ENCODE results near the gene SMAD2. TPM values are rescaled to one million over a fixed set of nuclear protein-coding genes. Genes with fewer than 3 reads are reported as not detected.

SMAD2 gene
- total RNA-seq, 1 experiment from 2014 or later = 97.0 TPM

- CTCF ChIA-PET = no interaction called here
- Histone ChIP-seq H3K27me3 (ENCODE audit: insufficient read depth, low read depth) (no peaks in the 10 kb centered on the region), H2AFZ (peak overlapping the region; percentile 75; the same call in 1 of the 2 replicates), H3K27ac (peak overlapping the region; percentile 92), H3K36me3 (ENCODE audit: low read depth) (no peaks in the 10 kb centered on the region), H3K79me2 (ENCODE audit: low read depth) (peaks cover 40% of the 10 kb centered on the region), H3F3A (ENCODE audit: insufficient read depth, low read depth) (peaks cover 15% of the 10 kb centered on the region), H3K9me2 (ENCODE audit: insufficient read depth) (no peaks in the 10 kb centered on the region), H4K20me1 (ENCODE audit: insufficient read depth) (peaks cover 6% of the 10 kb centered on the region), H3K4me2 (peak overlapping the region; percentile 88), H3K4me3 (peak overlapping the region; percentile 68), H3K4me1 (replicated peaks; ENCODE audit: insufficient read depth) (peaks cover 24% of the 10 kb centered on the region), H3K9me3 (ENCODE audit: insufficient read depth, low read depth) (no peaks in the 10 kb centered on the region)
- intact Hi-C loops (cut with micrococcal nuclease; ENCODE audit: unreplicated experiment) = loop anchor here (1.0 to 5.0 kb wide), 4 partner anchors 72 to 522 kb away; no protein-coding TSS in a partner anchor
- POLR2A ChIA-PET (ENCODE audit: unreplicated experiment) = interaction anchor here (0.6 kb wide), 2 partner anchors 98 to 115 kb away, joined by 4 to 13 read pairs; no protein-coding TSS in a partner anchor
- peak; percentile 88 to 91 for DNase-seq
- BruUV-seq (replicated peaks) = TSS peak; percentile 82
- TF ChIP-seq, protein P1, sequence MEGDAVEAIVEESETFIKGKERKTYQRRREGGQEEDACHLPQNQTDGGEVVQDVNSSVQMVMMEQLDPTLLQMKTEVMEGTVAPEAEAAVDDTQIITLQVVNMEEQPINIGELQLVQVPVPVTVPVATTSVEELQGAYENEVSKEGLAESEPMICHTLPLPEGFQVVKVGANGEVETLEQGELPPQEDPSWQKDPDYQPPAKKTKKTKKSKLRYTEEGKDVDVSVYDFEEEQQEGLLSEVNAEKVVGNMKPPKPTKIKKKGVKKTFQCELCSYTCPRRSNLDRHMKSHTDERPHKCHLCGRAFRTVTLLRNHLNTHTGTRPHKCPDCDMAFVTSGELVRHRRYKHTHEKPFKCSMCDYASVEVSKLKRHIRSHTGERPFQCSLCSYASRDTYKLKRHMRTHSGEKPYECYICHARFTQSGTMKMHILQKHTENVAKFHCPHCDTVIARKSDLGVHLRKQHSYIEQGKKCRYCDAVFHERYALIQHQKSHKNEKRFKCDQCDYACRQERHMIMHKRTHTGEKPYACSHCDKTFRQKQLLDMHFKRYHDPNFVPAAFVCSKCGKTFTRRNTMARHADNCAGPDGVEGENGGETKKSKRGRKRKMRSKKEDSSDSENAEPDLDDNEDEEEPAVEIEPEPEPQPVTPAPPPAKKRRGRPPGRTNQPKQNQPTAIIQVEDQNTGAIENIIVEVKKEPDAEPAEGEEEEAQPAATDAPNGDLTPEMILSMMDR (conservative IDR thresholded peaks at IDR 0.05) = no peak
- no peak for TF ChIP-seq EZH2 (IDR thresholded peaks at IDR 0.05; ENCODE audit: low read depth)
These were observed 665 bp upstream of the SMAD2 start for GRCh38 chr18:47930931-47931717.

- no peaks in the 10 kb centered on the region for H3K9me2 ChIP-seq (ENCODE audit: insufficient read depth)
- peak overlapping the region; percentile 87 for H3K4me3 ChIP-seq
- peak in 1 of 2 experiments; percentile 62 for DNase-seq
- H3K27ac ChIP-seq = peak overlapping the region; percentile 78
- peaks cover 11% of the 10 kb centered on the region for H4K20me1 ChIP-seq (ENCODE audit: insufficient read depth)
- no peak for TF ChIP-seq EZH2 (IDR thresholded peaks at IDR 0.05; ENCODE audit: low read depth)
- TF ChIP-seq, protein P1 (conservative IDR thresholded peaks at IDR 0.05) = no peak
- H3K4me1 ChIP-seq (replicated peaks; ENCODE audit: insufficient read depth) = peaks cover 24% of the 10 kb centered on the region
- no TSS peak for BruUV-seq (replicated peaks)
- peak overlapping the region; percentile 96 for H3K4me2 ChIP-seq
- no peaks in the 10 kb centered on the region for H3K9me3 ChIP-seq (ENCODE audit: insufficient read depth, low read depth)
- ChIA-PET CTCF (no interaction called here), POLR2A (ENCODE audit: unreplicated experiment) (no interaction called here)
- peaks cover 15% of the 10 kb centered on the region for H3F3A ChIP-seq (ENCODE audit: insufficient read depth, low read depth)
- peak overlapping the region; percentile 77 for H2AFZ ChIP-seq
- H3K36me3 ChIP-seq (ENCODE audit: low read depth) = no peaks in the 10 kb centered on the region
- H3K79me2 ChIP-seq (ENCODE audit: low read depth) = peaks cover 53% of the 10 kb centered on the region
- intact Hi-C loops (cut with micrococcal nuclease; ENCODE audit: unreplicated experiment) = loop anchor here (2.0 to 10.0 kb wide), 4 partner anchors 73 to 523 kb away; no protein-coding TSS in a partner anchor
- no peaks in the 10 kb centered on the region for H3K27me3 ChIP-seq (ENCODE audit: insufficient read depth, low read depth)
These were observed 719 bp downstream of the SMAD2 start for GRCh38 chr18:47929681-47930198.

DNA sequence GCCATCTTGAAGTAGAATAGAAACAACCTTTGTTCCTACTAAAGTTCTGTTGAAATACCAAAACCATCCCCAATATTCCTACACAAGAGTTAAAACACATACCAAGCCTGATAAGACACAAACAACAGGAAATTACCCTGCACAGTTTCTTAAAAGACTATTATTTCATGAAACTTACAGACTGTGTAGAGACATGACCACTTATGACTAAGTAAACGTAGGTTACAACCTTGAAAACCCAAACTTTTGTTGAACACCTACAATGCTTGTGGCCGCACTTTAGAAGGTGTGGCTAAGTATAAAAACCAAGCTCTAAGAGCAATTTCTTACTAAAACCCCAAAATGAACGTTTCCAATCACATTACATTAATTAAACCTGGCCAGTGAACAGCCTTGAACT is 2.0 kb downstream of the SMAD2 start:
- Histone ChIP-seq H3K36me3 (ENCODE audit: low read depth) (0 out of 2 replicates have a peak, but pooled peaks cover 2% of the 10 kb centered on the region), H3K4me1 (replicated peaks; ENCODE audit: insufficient read depth) (peaks cover 24% of the 10 kb centered on the region), H3K4me3 (peak overlapping the region; percentile 87), H3K79me2 (ENCODE audit: low read depth) (peaks cover 66% of the 10 kb centered on the region), H3K27ac (peak overlapping the region; percentile 10; the same call in 1 of the 2 replicates), H3K9me3 (ENCODE audit: insufficient read depth, low read depth) (no peaks in the 10 kb centered on the region), H2AFZ (no peak overlapping the region), H4K20me1 (ENCODE audit: insufficient read depth) (peaks cover 21% of the 10 kb centered on the region), H3F3A (ENCODE audit: insufficient read depth, low read depth) (peaks cover 15% of the 10 kb centered on the region), H3K4me2 (peak overlapping the region; percentile 96), H3K9me2 (ENCODE audit: insufficient read depth) (no peaks in the 10 kb centered on the region), H3K27me3 (ENCODE audit: insufficient read depth, low read depth) (no peaks in the 10 kb centered on the region)
- intact Hi-C loops (cut with micrococcal nuclease; ENCODE audit: unreplicated experiment) = loop anchor here (10.0 kb wide), 1 partner anchor 74 kb away; no protein-coding TSS in a partner anchor
- DNase-seq = no peak
- ChIA-PET POLR2A (ENCODE audit: unreplicated experiment) (no interaction called here), CTCF (no interaction called here)
- BruUV-seq (replicated peaks) = no TSS peak
- TF ChIP-seq, protein P1 (conservative IDR thresholded peaks at IDR 0.05) = no peak
- no peak for TF ChIP-seq EZH2 (IDR thresholded peaks at IDR 0.05; ENCODE audit: low read depth)
